Activated CD4-positive, alpha-beta T cell treated with anti-CD3 and anti-CD28 coated beads, Interleukin-2, amount 50 U/mL, for 1 hour (primary cell): ENCODE data around the gene COA3.

Experiments used
- DNase-seq: peaks from one replicate; pipeline ENCODE4 v3.0.0-alpha.2; 2020

The COA3 gene

GRCh38 chr17:42798383-42799380 is at the start of gene COA3, which contains the start of gene CNTD1:
Gene COA3, minus strand, starts transcription at chr17:42798704. Its CDS starts 23 bp downstream, at chr17:42798681.
Gene CNTD1, plus strand, starts transcription at chr17:42798861. Its CDS starts 207 bp downstream, at chr17:42799068.
- DNase-seq, result peak; percentile 72

- DNase-seq, result no peak
Measured at GRCh38 chr17:42848093-42848492, 49.6 kb upstream of the COA3 start.

- no peak for DNase-seq
Measured at GRCh38 chr17:42846594-42847280, 48.2 kb upstream of the COA3 start.

- no peak for DNase-seq
Measured at GRCh38 chr17:42845918-42846593, 47.6 kb upstream of the COA3 start.

- no peak for DNase-seq
Measured at GRCh38 chr17:42845556-42845917, 47.0 kb upstream of the COA3 start.

GRCh38 chr17:42844761-42845555 is 46.5 kb upstream of the COA3 start:
- no peak for DNase-seq

- no peak for DNase-seq
Measured at GRCh38 chr17:42844271-42844670, 45.8 kb upstream of the COA3 start, which contains the start of gene AOC2. Gene AOC2, plus strand, starts transcription at chr17:42844580. Its CDS starts 47 bp downstream, at chr17:42844627.

- DNase-seq, result no peak
Measured at GRCh38 chr17:42843358-42843934, 44.9 kb upstream of the COA3 start.

- no peak for DNase-seq
Measured at GRCh38 chr17:42841975-42842685, 43.6 kb upstream of the COA3 start.

GRCh38 chr17:42835732-42836131 is 37.2 kb upstream of the COA3 start:
- DNase-seq, result no peak

- no peak for DNase-seq
Measured at GRCh38 chr17:42833767-42834422, 35.4 kb upstream of the COA3 start.

- DNase-seq, result peak; percentile 87
Measured at GRCh38 chr17:42832934-42833766, 34.6 kb upstream of the COA3 start, which contains the start of gene PSME3. Gene PSME3, plus strand, starts transcription at chr17:42833397. Its CDS starts 235 bp downstream, at chr17:42833632.

GRCh38 chr17:42832213-42832933 is 33.9 kb upstream of the COA3 start:
- no peak for DNase-seq

- DNase-seq, result no peak
Measured at GRCh38 chr17:42830971-42831370, 32.5 kb upstream of the COA3 start.

- DNase-seq, result no peak
Measured at GRCh38 chr17:42827472-42827871, 29.0 kb upstream of the COA3 start.

- no peak for DNase-seq
Measured at GRCh38 chr17:42821176-42821575, 22.7 kb upstream of the COA3 start.

- peak; percentile 64 for DNase-seq
Measured at GRCh38 chr17:42819939-42820535, 21.5 kb upstream of the COA3 start.

GRCh38 chr17:42818379-42818778 is 19.9 kb upstream of the COA3 start:
- no peak for DNase-seq
